ENCODE measurements around the gene CD300A. TPM values are rescaled to one million over a fixed set of nuclear protein-coding genes. Genes with fewer than 3 reads are reported as not detected.
"Not testable (repeated sequence)": the region's sequence is repeated elsewhere in the genome, so short reads cannot be mapped to it uniquely, and the experiment has no call there.

The CD300A gene
- total RNA-seq, 3 donors from 2014 or later (not counting 1 experiment from before 2014, with no cell fraction given) = 287 to 370 (median 295) TPM

DNA sequence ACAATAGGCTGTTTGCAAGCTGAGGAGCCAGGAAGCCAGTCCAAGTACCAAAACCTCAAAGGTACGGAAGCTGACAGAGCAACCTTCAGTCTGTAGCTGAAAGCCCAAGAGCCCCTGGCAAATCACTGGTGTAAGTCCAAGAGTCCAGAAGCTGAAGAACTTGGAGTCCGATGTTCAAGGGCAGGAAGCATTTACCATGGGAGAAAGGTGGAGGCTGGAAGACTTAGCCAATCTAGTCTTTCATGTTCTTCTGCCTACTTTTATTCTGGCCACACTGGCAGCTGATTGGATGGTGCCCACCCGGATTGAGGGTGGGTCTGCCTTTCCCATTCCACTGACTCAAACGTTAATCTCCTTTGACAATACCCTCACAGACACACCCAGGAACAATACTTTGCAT, 49.5 kb downstream of the CD300A start:
- Mint-ChIP-seq H3K36me3 (peaks cover 8% of the 10 kb centered on the region), H3K4me3 (no peak overlapping the region), H3K27ac (peak overlapping the region; percentile 48 to 62), H3K27me3 (ENCODE audit: low read depth in 2 of 2) (peaks cover 8 to 10% of the 10 kb centered on the region in 2 donors), H3K4me1 (peaks cover 29% of the 10 kb centered on the region in 2 donors), H3K9me3 (peaks cover 2 to 10% of the 10 kb centered on the region in 2 donors)
- no peak for ATAC-seq
- Histone ChIP-seq H3K4me1 (ENCODE audit: control insufficient read depth, insufficient read depth, low read length) (peaks cover 22% of the 10 kb centered on the region), H3K36me3 (ENCODE audit: control insufficient read depth, insufficient read depth, low read length) (no peaks in the 10 kb centered on the region), H3K4me3 (ENCODE audit: low read length) (no peak overlapping the region), H3K9me3 (ENCODE audit: control insufficient read depth, insufficient read depth, low read length) (peaks cover 2% of the 10 kb centered on the region), H3K27me3 (ENCODE audit: control insufficient read depth, insufficient read depth, low read length) (no peaks in the 10 kb centered on the region), H3K27ac (ENCODE audit: low read length) (no peak overlapping the region)
- intact Hi-C loops (cut with micrococcal nuclease) = loop anchor here (2.0 kb wide), 1 partner anchor 17 kb away; no protein-coding TSS in a partner anchor
- no peak for DNase-seq
- TF ChIP-seq, protein P1, sequence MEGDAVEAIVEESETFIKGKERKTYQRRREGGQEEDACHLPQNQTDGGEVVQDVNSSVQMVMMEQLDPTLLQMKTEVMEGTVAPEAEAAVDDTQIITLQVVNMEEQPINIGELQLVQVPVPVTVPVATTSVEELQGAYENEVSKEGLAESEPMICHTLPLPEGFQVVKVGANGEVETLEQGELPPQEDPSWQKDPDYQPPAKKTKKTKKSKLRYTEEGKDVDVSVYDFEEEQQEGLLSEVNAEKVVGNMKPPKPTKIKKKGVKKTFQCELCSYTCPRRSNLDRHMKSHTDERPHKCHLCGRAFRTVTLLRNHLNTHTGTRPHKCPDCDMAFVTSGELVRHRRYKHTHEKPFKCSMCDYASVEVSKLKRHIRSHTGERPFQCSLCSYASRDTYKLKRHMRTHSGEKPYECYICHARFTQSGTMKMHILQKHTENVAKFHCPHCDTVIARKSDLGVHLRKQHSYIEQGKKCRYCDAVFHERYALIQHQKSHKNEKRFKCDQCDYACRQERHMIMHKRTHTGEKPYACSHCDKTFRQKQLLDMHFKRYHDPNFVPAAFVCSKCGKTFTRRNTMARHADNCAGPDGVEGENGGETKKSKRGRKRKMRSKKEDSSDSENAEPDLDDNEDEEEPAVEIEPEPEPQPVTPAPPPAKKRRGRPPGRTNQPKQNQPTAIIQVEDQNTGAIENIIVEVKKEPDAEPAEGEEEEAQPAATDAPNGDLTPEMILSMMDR (IDR thresholded peaks at IDR 0.05) = no peak
- 78% methylated on average over 4 of the region's 4 CpGs for WGBS (ENCODE audit: insufficient coverage)

DNA sequence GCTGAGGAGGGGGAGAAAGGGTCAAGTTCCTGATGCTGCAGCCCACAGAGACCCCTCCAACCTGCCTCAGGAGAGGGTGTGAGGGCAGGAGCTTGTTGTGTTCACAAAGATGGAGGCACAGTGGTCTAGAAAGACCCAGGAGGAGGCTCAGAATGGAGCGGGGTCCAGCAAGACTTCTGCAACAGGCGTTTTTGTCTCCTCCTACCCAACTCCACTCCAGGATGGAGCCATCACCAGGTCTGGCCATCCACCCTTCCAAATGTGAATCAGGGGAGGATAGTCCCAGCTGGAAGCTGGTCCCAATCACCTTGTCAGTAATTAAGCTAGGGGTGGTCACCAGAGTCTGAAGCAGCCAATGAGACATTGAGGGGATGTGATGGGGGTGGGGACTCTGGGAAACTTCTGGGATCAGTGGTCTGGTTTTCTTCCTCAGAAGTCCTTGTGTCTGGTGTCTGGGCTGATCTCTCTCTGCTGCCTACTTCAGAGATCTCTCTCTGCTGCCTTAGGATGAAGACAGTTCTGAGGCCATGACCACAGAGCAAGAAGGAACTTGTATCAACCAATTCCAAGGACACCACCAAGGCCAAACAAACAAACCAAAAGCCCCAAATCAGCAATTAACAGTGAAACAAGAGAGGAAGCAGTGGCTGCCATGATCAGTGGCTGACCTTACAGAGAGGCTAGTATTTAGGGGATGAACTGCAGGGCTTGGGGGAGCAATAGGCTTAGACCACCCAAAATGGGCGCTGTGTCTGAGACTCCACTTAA, 50.3 kb downstream of the CD300A start:
- no peak for DNase-seq
- Mint-ChIP-seq H3K36me3 (peaks cover 8% of the 10 kb centered on the region), H3K9me3 (peaks cover 2 to 10% of the 10 kb centered on the region in 2 donors), H3K27ac (peak overlapping the region; percentile 48 to 62), H3K4me3 (no peak overlapping the region), H3K27me3 (ENCODE audit: low read depth in 2 of 2) (peaks cover 8 to 10% of the 10 kb centered on the region in 2 donors), H3K4me1 (peaks cover 37% of the 10 kb centered on the region in 2 donors)
- Histone ChIP-seq H3K4me1 (ENCODE audit: control insufficient read depth, insufficient read depth, low read length) (peaks cover 30% of the 10 kb centered on the region), H3K9me3 (ENCODE audit: control insufficient read depth, insufficient read depth, low read length) (peaks cover 2% of the 10 kb centered on the region), H3K36me3 (ENCODE audit: control insufficient read depth, insufficient read depth, low read length) (no peaks in the 10 kb centered on the region), H3K4me3 (ENCODE audit: low read length) (no peak overlapping the region), H3K27ac (ENCODE audit: low read length) (no peak overlapping the region), H3K27me3 (ENCODE audit: control insufficient read depth, insufficient read depth, low read length) (no peaks in the 10 kb centered on the region)
- intact Hi-C loops (cut with micrococcal nuclease) = no loop called here
- WGBS (ENCODE audit: insufficient coverage) = 100% methylated on average over 2 of the region's 3 CpGs
- TF ChIP-seq, protein P1 (IDR thresholded peaks at IDR 0.05) = no peak
- no peak for ATAC-seq

- H3K9me3 Mint-ChIP-seq; H3K27ac ChIP-seq (ENCODE audit: low read length); H3K4me3 Mint-ChIP-seq; intact Hi-C loops (cut with micrococcal nuclease); H3K36me3 ChIP-seq (ENCODE audit: control insufficient read depth, insufficient read depth, low read length); H3K9me3 ChIP-seq (ENCODE audit: control insufficient read depth, insufficient read depth, low read length); H3K27me3 Mint-ChIP-seq (ENCODE audit: low read depth in 2 of 2); H3K4me3 ChIP-seq (ENCODE audit: low read length); H3K36me3 Mint-ChIP-seq; ATAC-seq; H3K27me3 ChIP-seq (ENCODE audit: control insufficient read depth, insufficient read depth, low read length); DNase-seq: not testable (repeated sequence)
- peaks cover 37% of the 10 kb centered on the region for H3K4me1 ChIP-seq (ENCODE audit: control insufficient read depth, insufficient read depth, low read length)
- peak overlapping the region in 1 of 2 donors; percentile 11 for H3K27ac Mint-ChIP-seq
- H3K4me1 Mint-ChIP-seq = peaks cover 45 to 54% of the 10 kb centered on the region in 2 donors
- WGBS (ENCODE audit: insufficient coverage) = 93% methylated on average over 6 of the region's 6 CpGs
Observed at GRCh38 chr17:74518413-74518981, 52.1 kb downstream of the CD300A start.

DNA sequence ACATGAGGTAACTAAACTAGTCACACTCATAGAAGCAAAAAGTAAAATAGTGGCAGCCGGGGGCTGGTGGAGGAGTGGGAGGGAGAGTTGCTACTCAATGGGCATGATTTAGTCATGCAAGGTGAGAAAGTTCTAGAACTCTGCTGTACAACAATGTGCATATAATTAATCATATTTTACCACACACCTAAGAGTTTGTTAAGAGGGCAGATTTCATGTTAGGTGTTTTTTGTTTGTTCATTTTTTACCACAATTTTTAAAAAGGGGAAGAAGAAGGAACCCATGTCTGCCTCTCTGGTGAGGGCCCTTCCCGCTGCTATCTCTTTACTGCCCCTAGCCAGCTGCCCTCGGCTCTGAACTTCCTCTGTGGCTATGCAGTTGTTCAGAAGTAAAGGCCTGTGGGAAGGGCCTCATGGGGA, 53.6 kb downstream of the CD300A start:
- DNase-seq (no peak), ATAC-seq (peak in 2 of 3 donors; percentile 63 to 65)
- Histone ChIP-seq H3K4me1 (ENCODE audit: control insufficient read depth, insufficient read depth, low read length) (peaks cover 37% of the 10 kb centered on the region), H3K27me3 (ENCODE audit: control insufficient read depth, insufficient read depth, low read length) (no peaks in the 10 kb centered on the region), H3K27ac (ENCODE audit: low read length) (peak overlapping the region; percentile 81), H3K36me3 (ENCODE audit: control insufficient read depth, insufficient read depth, low read length) (peaks cover 3% of the 10 kb centered on the region), H3K4me3 (ENCODE audit: low read length) (no peak overlapping the region), H3K9me3 (ENCODE audit: control insufficient read depth, insufficient read depth, low read length) (peaks cover 9% of the 10 kb centered on the region)
- H3K4me3 Mint-ChIP-seq = no peak overlapping the region
- WGBS (ENCODE audit: insufficient coverage) = 13% methylated on average over 3 of the region's 3 CpGs
- H3K4me1 Mint-ChIP-seq = peaks cover 34 to 46% of the 10 kb centered on the region in 2 donors
- no peaks in the 10 kb centered on the region for H3K27me3 Mint-ChIP-seq (ENCODE audit: low read depth in 2 of 2)
- TF ChIP-seq, protein P1 (IDR thresholded peaks at IDR 0.05) = no peak
- no peaks in the 10 kb centered on the region for H3K36me3 Mint-ChIP-seq
- intact Hi-C loops (cut with micrococcal nuclease) = loop anchor here (2.0 kb wide), 1 partner anchor 45 kb away; no protein-coding TSS in a partner anchor
- H3K9me3 Mint-ChIP-seq = peaks cover 0 to 5% of the 10 kb centered on the region in 2 donors
- peak overlapping the region; percentile 77 to 86 for H3K27ac Mint-ChIP-seq
